ENCODE measurements around the gene KPNA6.

DNA sequence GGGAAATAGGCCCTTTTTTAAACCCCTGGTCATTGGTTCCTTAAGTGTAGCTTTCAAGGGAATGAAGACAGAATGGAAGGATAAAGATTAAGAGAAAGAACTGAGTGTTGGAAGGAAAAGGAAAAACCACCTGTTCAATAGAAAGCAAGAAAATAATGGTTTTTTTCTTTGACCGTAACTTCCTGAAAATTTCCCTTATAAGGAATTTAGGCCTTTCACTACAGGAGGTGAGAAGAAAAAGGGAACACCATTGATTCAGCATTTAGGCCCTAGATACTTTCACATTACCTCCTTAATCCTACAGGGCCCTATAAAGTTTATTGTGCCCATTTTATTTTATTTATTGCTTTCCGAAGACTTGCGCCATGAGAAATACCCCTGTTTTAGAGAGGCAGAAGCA, 18.9 kb downstream of the KPNA6 start:
- TF ChIP-seq, protein P1, sequence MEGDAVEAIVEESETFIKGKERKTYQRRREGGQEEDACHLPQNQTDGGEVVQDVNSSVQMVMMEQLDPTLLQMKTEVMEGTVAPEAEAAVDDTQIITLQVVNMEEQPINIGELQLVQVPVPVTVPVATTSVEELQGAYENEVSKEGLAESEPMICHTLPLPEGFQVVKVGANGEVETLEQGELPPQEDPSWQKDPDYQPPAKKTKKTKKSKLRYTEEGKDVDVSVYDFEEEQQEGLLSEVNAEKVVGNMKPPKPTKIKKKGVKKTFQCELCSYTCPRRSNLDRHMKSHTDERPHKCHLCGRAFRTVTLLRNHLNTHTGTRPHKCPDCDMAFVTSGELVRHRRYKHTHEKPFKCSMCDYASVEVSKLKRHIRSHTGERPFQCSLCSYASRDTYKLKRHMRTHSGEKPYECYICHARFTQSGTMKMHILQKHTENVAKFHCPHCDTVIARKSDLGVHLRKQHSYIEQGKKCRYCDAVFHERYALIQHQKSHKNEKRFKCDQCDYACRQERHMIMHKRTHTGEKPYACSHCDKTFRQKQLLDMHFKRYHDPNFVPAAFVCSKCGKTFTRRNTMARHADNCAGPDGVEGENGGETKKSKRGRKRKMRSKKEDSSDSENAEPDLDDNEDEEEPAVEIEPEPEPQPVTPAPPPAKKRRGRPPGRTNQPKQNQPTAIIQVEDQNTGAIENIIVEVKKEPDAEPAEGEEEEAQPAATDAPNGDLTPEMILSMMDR (conservative IDR thresholded peaks at IDR 0.05; ENCODE audit: low read depth, low read length): no peak
- TF ChIP-seq, protein P2, sequence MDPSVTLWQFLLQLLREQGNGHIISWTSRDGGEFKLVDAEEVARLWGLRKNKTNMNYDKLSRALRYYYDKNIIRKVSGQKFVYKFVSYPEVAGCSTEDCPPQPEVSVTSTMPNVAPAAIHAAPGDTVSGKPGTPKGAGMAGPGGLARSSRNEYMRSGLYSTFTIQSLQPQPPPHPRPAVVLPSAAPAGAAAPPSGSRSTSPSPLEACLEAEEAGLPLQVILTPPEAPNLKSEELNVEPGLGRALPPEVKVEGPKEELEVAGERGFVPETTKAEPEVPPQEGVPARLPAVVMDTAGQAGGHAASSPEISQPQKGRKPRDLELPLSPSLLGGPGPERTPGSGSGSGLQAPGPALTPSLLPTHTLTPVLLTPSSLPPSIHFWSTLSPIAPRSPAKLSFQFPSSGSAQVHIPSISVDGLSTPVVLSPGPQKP (IDR thresholded peaks at IDR 0.05; ENCODE audit: borderline replicate concordance, low read depth, low read length): no peak
- TF ChIP-seq MAZ (IDR thresholded peaks at IDR 0.05; ENCODE audit: borderline replicate concordance, low read depth, low read length) (no peak), SMC3 (IDR thresholded peaks at IDR 0.05; ENCODE audit: low read depth, low read length) (no peak), NFE2L2 (IDR thresholded peaks at IDR 0.05; ENCODE audit: low read depth, low read length) (no peak), POLR2A (IDR thresholded peaks at IDR 0.05; ENCODE audit: low read depth, low read length) (no peak), MAFK (IDR thresholded peaks at IDR 0.05; ENCODE audit: low read depth, low read length) (no peak), FOS (IDR thresholded peaks at IDR 0.05; ENCODE audit: low read depth, low read length) (no peak), USF2 (IDR thresholded peaks at IDR 0.05; ENCODE audit: low read depth, low read length) (no peak)

Data from IMR-90 (cell line).